Measurements from ENCODE around the gene HINT2. TPM values are rescaled to one million over a fixed set of nuclear protein-coding genes. Genes with fewer than 3 reads are reported as not detected.

The HINT2 gene
- total and polyA plus RNA-seq, 11 donors: 48.7 to 139 (median 57.4) TPM

- H3K4me1 ChIP-seq: peaks cover 3 to 58% (median 42%) of the 10 kb centered on the region in 12 donors
- H3K4me3 ChIP-seq: peak overlapping the region; percentile 65 to 97 (median 78)
- intact Hi-C loops (cut with DNase I): loop anchor here in 7 of 10 donors (5.0 to 10.0 kb wide), 6 partner anchors 37 to 175 kb away; partner anchors contain the start of genes CCDC107 (in 2 of the 7), RMRP (in 2 of the 7), NPR2 (in 1 of the 7) and SIT1 (in 1 of the 7)
- H3K36me3 ChIP-seq: no peaks in the 10 kb centered on the region
- no peaks in the 10 kb centered on the region for H3K9me3 ChIP-seq
- DNase-seq: no peak
- ATAC-seq: no peak
- H3K27me3 ChIP-seq: no peaks in the 10 kb centered on the region
- WGBS, 4 donors: 29 to 47% (median 43%) methylated on average over 2 of the region's 2 CpGs
- TF ChIP-seq POLR2A (IDR thresholded peaks at IDR 0.05) (no peak), CTCF (IDR thresholded peaks at IDR 0.05) (no peak)
- peak overlapping the region; percentile 85 to 99 (median 94) for H3K27ac ChIP-seq
These were observed 14.9 kb upstream of the HINT2 start for GRCh38 chr9:35829764-35830096.

GRCh38 chr9:35829084-35829763 is 14.4 kb upstream of the HINT2 start, which contains the start of gene TMEM8B:
TMEM8B (plus strand) TSS chr9:35829228; CDS start chr9:35829448, 220 bp downstream.
- intact Hi-C loops (cut with DNase I): loop anchor here in 7 of 10 donors (5.0 to 10.0 kb wide), 6 partner anchors 37 to 174 kb away; partner anchors contain the start of genes CCDC107 (in 2 of the 7), RMRP (in 2 of the 7), NPR2 (in 1 of the 7) and SIT1 (in 1 of the 7)
- Histone ChIP-seq H3K4me3 (peak within 1 kb of the TSS; percentile 65 to 97 (median 78)), H3K27me3 (no peaks in the 10 kb centered on the region), H3K4me1 (peaks cover 3 to 53% (median 39%) of the 10 kb centered on the region in 12 donors), H3K36me3 (no peaks in the 10 kb centered on the region), H3K27ac (peak within 1 kb of the TSS; percentile 85 to 99 (median 94)), H3K9me3 (no peaks in the 10 kb centered on the region)
- DNase-seq (peak; percentile 97 to 99 (median 98)), ATAC-seq (peak; percentile 89 to 95 (median 92))
- 0 to 3% (median 1%) methylated on average over 19 to 53 of the region's 53 CpGs for WGBS, 4 donors
- TF ChIP-seq POLR2A (IDR thresholded peaks at IDR 0.05) (peak in 1 of 2 donors; percentile 57), CTCF (IDR thresholded peaks at IDR 0.05) (no peak)

- intact Hi-C loops (cut with DNase I): loop anchor here in 7 of 10 donors (5.0 to 10.0 kb wide), 6 partner anchors 36 to 174 kb away; partner anchors contain the start of genes CCDC107 (in 2 of the 7), RMRP (in 2 of the 7), NPR2 (in 1 of the 7) and SIT1 (in 1 of the 7)
- Histone ChIP-seq H3K27me3 (no peaks in the 10 kb centered on the region), H3K9me3 (no peaks in the 10 kb centered on the region), H3K4me1 (peaks cover 3 to 50% (median 35%) of the 10 kb centered on the region in 12 donors), H3K36me3 (no peaks in the 10 kb centered on the region), H3K4me3 (peak within 1 kb of the TSS; percentile 65 to 97 (median 78)), H3K27ac (peak within 1 kb of the TSS; percentile 85 to 99 (median 94))
- 0 to 2% (median 1%) methylated on average over 6 to 21 of the region's 21 CpGs for WGBS, 4 donors
- DNase-seq (peak in 3 of 5 donors; percentile 40 to 66 (median 41)), ATAC-seq (peak in 2 of 4 donors; percentile 2 to 3)
- TF ChIP-seq POLR2A (IDR thresholded peaks at IDR 0.05): no peak
These were observed 13.9 kb upstream of the HINT2 start, which contains the start of gene FAM221B for GRCh38 chr9:35828716-35829083. FAM221B (minus strand) TSS chr9:35828732; CDS start chr9:35826161, 2,571 bp downstream.

- peaks cover 3 to 38% (median 26%) of the 10 kb centered on the region in 12 donors for H3K4me1 ChIP-seq
- TF ChIP-seq CTCF (IDR thresholded peaks at IDR 0.05) (no peak), POLR2A (IDR thresholded peaks at IDR 0.05) (no peak)
- no peaks in the 10 kb centered on the region for H3K27me3 ChIP-seq
- 89 to 95% (median 91%) methylated on average over 3 of the region's 3 CpGs for WGBS, 4 donors
- H3K27ac ChIP-seq: no peak overlapping the region
- no peak for ATAC-seq
- H3K4me3 ChIP-seq: no peak overlapping the region
- H3K9me3 ChIP-seq: no peaks in the 10 kb centered on the region
- intact Hi-C loops (cut with DNase I): loop anchor here (2.0 to 10.0 kb wide), 8 partner anchors 35 to 173 kb away; partner anchors contain the start of genes NPR2 (in 6 of the 10), CCDC107 (in 2 of the 10), RMRP (in 2 of the 10) and SIT1 (in 1 of the 10)
- H3K36me3 ChIP-seq: no peaks in the 10 kb centered on the region
- DNase-seq: no peak
These were observed 12.6 kb upstream of the HINT2 start for GRCh38 chr9:35827486-35827885.

All from heart left ventricle (tissue), 16 donors.